Fibroblast of gingiva (primary cell): ENCODE measurements around the gene GATAD2A.

ENCODE experiments used
- DNase-seq: peaks from one replicate; pipeline ENCODE4 v3.0.0-alpha.2; 2011; ENCODE audit warnings: low read depth

The GATAD2A gene

GRCh38 chr19:19547674-19548336, 142.3 kb downstream of the GATAD2A start:
- no peak for DNase-seq

- DNase-seq, result no peak
Measured at GRCh38 chr19:19548915-19549759, 143.7 kb downstream of the GATAD2A start.

GRCh38 chr19:19549804-19550464, 144.5 kb downstream of the GATAD2A start:
- no peak for DNase-seq

GRCh38 chr19:19550485-19550929, 145.0 kb downstream of the GATAD2A start:
- DNase-seq, result no peak

GRCh38 chr19:19550972-19551852, 145.7 kb downstream of the GATAD2A start:
- no peak for DNase-seq

- peak; percentile 57 for DNase-seq
Measured at GRCh38 chr19:19551853-19552192, 146.3 kb downstream of the GATAD2A start.

- peak; percentile 41 for DNase-seq
Measured at GRCh38 chr19:19552798-19553197, 147.3 kb downstream of the GATAD2A start.

- DNase-seq, result no peak
Measured at GRCh38 chr19:19553670-19554069, 148.2 kb downstream of the GATAD2A start.

- DNase-seq, result no peak
Measured at GRCh38 chr19:19554074-19555023, 148.9 kb downstream of the GATAD2A start.

- DNase-seq, result no peak
Measured at GRCh38 chr19:19558055-19558454, 152.6 kb downstream of the GATAD2A start.
